Measurements from ENCODE around the gene CRYBG2. TPM values are rescaled to one million over a fixed set of nuclear protein-coding genes. Genes with fewer than 3 reads are reported as not detected.
"Not testable (repeated sequence)": the region's sequence is repeated elsewhere in the genome, so short reads cannot be mapped to it uniquely, and the experiment has no call there.

CRYBG2 gene
- total RNA-seq, 1 experiment from 2014 or later: 21.1 TPM

DNA sequence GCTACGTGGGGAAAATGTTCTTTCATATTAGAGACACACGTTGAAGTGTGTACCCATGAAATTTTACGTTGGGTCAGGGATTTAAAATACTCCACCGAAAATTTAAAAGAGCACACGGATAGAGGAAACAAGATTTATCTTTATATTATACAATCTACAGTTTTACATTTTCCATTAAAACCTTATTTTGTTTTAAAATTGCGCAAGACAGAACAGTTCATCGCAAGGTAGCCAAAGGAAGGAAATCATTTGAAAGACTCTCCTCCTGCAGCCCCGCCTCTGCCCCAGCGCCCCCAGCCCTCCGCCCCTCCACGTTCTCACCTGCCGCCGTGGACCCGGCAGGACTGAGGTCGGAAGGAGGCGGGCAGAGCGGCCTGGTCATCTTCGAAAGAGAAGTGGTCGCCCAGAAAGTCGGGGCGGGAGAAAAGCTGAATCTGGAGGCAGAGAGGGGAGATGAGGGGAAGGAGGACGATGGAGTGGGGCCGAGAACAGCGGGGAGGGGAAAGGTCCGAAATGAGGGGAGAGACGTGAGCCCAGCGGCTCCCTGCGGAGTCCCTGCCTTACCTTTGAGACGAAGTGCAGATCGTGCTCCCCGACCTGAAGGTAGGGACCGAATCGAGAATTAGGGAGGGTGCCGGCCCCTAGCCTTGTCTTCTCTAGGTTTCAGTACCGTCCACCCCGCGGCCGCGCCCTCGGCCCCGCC is 18.0 kb downstream of the CRYBG2 start:
- CTCF ChIA-PET: interaction anchor here (0.6 to 2.2 kb wide), 9 partner anchors 14 to 895 kb away, joined by 3 to 18 read pairs (median 5); partner anchors contain the start of genes C1orf232 and ZNF593
- POLR2A ChIA-PET: interaction anchor here (1.0 to 1.2 kb wide), 3 partner anchors 15 to 102 kb away, joined by 3 to 8 read pairs (median 4); partner anchors contain the start of gene CEP85

DNA sequence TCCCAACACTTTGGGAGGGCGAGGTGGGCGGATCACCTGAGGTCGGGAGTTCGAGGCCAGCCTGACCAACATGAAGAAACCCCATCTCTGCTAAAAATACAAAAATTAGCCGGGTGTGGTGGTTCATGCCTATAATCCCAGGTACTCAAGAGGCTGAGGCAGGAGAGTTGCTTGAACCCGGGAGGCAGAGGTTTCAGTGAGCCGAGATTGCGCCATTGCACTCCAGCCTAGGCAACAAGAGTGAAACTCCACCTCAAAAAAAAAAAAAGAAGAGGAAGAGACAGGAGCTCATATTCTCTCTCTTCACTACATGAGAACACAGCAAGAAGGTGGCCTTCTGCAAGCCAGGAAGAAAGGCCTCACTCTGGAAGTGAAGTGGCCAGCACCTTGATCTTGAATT is 20.6 kb downstream of the CRYBG2 start:
- ATAC-seq; H3K27ac Mint-ChIP-seq; POLR2A ChIA-PET; H3K27me3 Mint-ChIP-seq (ENCODE audit: low read depth); H3K9me3 Mint-ChIP-seq; DNase-seq (ENCODE audit: low spot score); H3K4me3 Mint-ChIP-seq: not testable (repeated sequence)
- Mint-ChIP-seq H3K4me1 (peaks cover 20% of the 10 kb centered on the region), H3K36me3 (peaks cover 14% of the 10 kb centered on the region; the same call in 1 of the 2 replicates)
- CTCF ChIA-PET: interaction anchor here (0.9 kb wide), 1 partner anchor 57 kb away, joined by 3 read pairs; no protein-coding TSS in a partner anchor

More for the DNA sequence above, 18.0 kb downstream of the CRYBG2 start:
- Mint-ChIP-seq H3K4me3 (peak overlapping the region; percentile 96), H3K36me3 (peaks cover 11% of the 10 kb centered on the region; the same call in 1 of the 2 replicates), H3K9me3 (no peaks in the 10 kb centered on the region), H3K27me3 (ENCODE audit: low read depth) (peaks cover 8% of the 10 kb centered on the region), H3K4me1 (peaks cover 28% of the 10 kb centered on the region), H3K27ac (peak overlapping the region; percentile 97)
- no peak for TF ChIP-seq GTF2I (CRISPR knock-in tag; conservative IDR thresholded peaks at IDR 0.05)
- TF ChIP-seq, protein P1, sequence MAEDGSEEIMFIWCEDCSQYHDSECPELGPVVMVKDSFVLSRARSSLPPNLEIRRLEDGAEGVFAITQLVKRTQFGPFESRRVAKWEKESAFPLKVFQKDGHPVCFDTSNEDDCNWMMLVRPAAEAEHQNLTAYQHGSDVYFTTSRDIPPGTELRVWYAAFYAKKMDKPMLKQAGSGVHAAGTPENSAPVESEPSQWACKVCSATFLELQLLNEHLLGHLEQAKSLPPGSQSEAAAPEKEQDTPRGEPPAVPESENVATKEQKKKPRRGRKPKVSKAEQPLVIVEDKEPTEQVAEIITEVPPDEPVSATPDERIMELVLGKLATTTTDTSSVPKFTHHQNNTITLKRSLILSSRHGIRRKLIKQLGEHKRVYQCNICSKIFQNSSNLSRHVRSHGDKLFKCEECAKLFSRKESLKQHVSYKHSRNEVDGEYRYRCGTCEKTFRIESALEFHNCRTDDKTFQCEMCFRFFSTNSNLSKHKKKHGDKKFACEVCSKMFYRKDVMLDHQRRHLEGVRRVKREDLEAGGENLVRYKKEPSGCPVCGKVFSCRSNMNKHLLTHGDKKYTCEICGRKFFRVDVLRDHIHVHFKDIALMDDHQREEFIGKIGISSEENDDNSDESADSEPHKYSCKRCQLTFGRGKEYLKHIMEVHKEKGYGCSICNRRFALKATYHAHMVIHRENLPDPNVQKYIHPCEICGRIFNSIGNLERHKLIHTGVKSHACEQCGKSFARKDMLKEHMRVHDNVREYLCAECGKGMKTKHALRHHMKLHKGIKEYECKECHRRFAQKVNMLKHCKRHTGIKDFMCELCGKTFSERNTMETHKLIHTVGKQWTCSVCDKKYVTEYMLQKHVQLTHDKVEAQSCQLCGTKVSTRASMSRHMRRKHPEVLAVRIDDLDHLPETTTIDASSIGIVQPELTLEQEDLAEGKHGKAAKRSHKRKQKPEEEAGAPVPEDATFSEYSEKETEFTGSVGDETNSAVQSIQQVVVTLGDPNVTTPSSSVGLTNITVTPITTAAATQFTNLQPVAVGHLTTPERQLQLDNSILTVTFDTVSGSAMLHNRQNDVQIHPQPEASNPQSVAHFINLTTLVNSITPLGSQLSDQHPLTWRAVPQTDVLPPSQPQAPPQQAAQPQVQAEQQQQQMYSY (CRISPR knock-in tag; IDR thresholded peaks at IDR 0.05): peak; percentile 86
- TF ChIP-seq, protein P2, sequence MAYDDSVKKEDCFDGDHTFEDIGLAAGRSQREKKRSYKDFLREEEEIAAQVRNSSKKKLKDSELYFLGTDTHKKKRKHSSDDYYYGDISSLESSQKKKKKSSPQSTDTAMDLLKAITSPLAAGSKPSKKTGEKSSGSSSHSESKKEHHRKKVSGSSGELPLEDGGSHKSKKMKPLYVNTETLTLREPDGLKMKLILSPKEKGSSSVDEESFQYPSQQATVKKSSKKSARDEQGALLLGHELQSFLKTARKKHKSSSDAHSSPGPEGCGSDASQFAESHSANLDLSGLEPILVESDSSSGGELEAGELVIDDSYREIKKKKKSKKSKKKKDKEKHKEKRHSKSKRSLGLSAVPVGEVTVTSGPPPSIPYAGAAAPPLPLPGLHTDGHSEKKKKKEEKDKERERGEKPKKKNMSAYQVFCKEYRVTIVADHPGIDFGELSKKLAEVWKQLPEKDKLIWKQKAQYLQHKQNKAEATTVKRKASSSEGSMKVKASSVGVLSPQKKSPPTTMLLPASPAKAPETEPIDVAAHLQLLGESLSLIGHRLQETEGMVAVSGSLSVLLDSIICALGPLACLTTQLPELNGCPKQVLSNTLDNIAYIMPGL (CRISPR knock-in tag; IDR thresholded peaks at IDR 0.05): 0 out of 2 replicates have a peak, but pooled peaks have one; percentile 13
- ATAC-seq: peak; percentile 17
- peak; percentile 74 for DNase-seq (ENCODE audit: low spot score)

DNA sequence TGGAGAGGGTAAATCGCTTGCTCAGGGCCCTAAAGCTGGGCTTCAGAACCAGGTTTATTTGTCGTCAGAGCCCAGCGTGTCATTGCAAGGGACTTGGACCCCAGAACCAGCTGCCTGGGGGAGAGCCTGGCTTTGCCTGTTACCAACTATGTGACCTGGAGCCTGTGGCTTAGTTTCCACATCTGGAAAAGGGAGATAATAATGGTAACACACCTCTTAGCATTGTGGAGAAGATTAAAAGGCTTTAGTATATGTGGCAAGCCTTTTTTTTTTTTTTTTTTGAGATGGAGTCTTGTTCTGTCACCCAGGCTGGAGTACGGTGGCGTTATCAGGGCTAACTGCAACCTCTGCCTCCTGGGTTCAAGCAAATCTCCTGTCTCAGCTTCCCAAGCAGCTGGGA is 23.7 kb downstream of the CRYBG2 start:
- ATAC-seq: no peak
- no peak overlapping the region for H3K4me3 Mint-ChIP-seq
- peaks cover 19% of the 10 kb centered on the region for H3K36me3 Mint-ChIP-seq
- no peak overlapping the region for H3K27ac Mint-ChIP-seq
- CTCF ChIA-PET: interaction anchor here (0.7 to 2.3 kb wide), 2 partner anchors 40 to 45 kb away, joined by 5 to 11 read pairs; no protein-coding TSS in a partner anchor
- peaks cover 6% of the 10 kb centered on the region for H3K4me1 Mint-ChIP-seq
- DNase-seq (ENCODE audit: low spot score): no peak
- no peaks in the 10 kb centered on the region for H3K27me3 Mint-ChIP-seq (ENCODE audit: low read depth)
- POLR2A ChIA-PET: no interaction called here
- no peaks in the 10 kb centered on the region for H3K9me3 Mint-ChIP-seq
- TF ChIP-seq CREB1 (CRISPR knock-in tag; IDR thresholded peaks at IDR 0.05) (no peak), ESRRA (CRISPR knock-in tag; IDR thresholded peaks at IDR 0.05; ENCODE audit: borderline replicate concordance) (no peak), ZBTB21 (CRISPR knock-in tag; IDR thresholded peaks at IDR 0.05; ENCODE audit: borderline replicate concordance) (no peak), HMGA2 (CRISPR knock-in tag; IDR thresholded peaks at IDR 0.05) (no peak), TP53 (CRISPR knock-in tag; IDR thresholded peaks at IDR 0.05) (no peak), CBFB (CRISPR knock-in tag; IDR thresholded peaks at IDR 0.05; ENCODE audit: low read depth) (no peak), GABPB1 (CRISPR knock-in tag; IDR thresholded peaks at IDR 0.05) (no peak), ZNF396 (CRISPR knock-in tag; IDR thresholded peaks at IDR 0.05; ENCODE audit: borderline replicate concordance) (no peak), NR1H2 (CRISPR knock-in tag; IDR thresholded peaks at IDR 0.05) (no peak), OVOL2 (CRISPR knock-in tag; IDR thresholded peaks at IDR 0.05; ENCODE audit: borderline replicate concordance) (no peak), ZNF219 (CRISPR knock-in tag; IDR thresholded peaks at IDR 0.05; ENCODE audit: borderline replicate concordance) (no peak), IRF2 (CRISPR knock-in tag; IDR thresholded peaks at IDR 0.05; ENCODE audit: borderline replicate concordance, low read depth) (no peak)
- TF ChIP-seq, protein P3, sequence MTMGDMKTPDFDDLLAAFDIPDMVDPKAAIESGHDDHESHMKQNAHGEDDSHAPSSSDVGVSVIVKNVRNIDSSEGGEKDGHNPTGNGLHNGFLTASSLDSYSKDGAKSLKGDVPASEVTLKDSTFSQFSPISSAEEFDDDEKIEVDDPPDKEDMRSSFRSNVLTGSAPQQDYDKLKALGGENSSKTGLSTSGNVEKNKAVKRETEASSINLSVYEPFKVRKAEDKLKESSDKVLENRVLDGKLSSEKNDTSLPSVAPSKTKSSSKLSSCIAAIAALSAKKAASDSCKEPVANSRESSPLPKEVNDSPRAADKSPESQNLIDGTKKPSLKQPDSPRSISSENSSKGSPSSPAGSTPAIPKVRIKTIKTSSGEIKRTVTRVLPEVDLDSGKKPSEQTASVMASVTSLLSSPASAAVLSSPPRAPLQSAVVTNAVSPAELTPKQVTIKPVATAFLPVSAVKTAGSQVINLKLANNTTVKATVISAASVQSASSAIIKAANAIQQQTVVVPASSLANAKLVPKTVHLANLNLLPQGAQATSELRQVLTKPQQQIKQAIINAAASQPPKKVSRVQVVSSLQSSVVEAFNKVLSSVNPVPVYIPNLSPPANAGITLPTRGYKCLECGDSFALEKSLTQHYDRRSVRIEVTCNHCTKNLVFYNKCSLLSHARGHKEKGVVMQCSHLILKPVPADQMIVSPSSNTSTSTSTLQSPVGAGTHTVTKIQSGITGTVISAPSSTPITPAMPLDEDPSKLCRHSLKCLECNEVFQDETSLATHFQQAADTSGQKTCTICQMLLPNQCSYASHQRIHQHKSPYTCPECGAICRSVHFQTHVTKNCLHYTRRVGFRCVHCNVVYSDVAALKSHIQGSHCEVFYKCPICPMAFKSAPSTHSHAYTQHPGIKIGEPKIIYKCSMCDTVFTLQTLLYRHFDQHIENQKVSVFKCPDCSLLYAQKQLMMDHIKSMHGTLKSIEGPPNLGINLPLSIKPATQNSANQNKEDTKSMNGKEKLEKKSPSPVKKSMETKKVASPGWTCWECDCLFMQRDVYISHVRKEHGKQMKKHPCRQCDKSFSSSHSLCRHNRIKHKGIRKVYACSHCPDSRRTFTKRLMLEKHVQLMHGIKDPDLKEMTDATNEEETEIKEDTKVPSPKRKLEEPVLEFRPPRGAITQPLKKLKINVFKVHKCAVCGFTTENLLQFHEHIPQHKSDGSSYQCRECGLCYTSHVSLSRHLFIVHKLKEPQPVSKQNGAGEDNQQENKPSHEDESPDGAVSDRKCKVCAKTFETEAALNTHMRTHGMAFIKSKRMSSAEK (CRISPR knock-in tag; IDR thresholded peaks at IDR 0.05; ENCODE audit: borderline replicate concordance): no peak
- TF ChIP-seq, protein P4, sequence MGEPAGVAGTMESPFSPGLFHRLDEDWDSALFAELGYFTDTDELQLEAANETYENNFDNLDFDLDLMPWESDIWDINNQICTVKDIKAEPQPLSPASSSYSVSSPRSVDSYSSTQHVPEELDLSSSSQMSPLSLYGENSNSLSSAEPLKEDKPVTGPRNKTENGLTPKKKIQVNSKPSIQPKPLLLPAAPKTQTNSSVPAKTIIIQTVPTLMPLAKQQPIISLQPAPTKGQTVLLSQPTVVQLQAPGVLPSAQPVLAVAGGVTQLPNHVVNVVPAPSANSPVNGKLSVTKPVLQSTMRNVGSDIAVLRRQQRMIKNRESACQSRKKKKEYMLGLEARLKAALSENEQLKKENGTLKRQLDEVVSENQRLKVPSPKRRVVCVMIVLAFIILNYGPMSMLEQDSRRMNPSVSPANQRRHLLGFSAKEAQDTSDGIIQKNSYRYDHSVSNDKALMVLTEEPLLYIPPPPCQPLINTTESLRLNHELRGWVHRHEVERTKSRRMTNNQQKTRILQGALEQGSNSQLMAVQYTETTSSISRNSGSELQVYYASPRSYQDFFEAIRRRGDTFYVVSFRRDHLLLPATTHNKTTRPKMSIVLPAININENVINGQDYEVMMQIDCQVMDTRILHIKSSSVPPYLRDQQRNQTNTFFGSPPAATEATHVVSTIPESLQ (CRISPR knock-in tag; IDR thresholded peaks at IDR 0.05): no peak

Measured in WTC11 (cell line).